Testis (tissue), 2 donors: ENCODE measurements around the gene EFNB2.

Experiments used
- CTCF ChIP-seq, 3 experiments: fragments of 450-650 bp in 2 of 3; fragments of 200-600 bp in 1 of 3; sonication (generic) in 1 of 3; IDR thresholded peaks; one replicate each; pipeline ENCODE4 v1.5.1; 2016 to 2019; ENCODE audit warnings: antibody characterized with exemption in 3 of 3, mild to moderate bottlenecking in 2 of 3, moderate library complexity in 1 of 3
- POLR2A ChIP-seq: fragments of 450-650 bp; IDR thresholded peaks from one replicate; pipeline ENCODE4 v1.6.1; 2017; ENCODE audit warnings: antibody characterized with exemption, mild to moderate bottlenecking, moderate library complexity

GRCh38 chr13:106473154-106473553 is 62.3 kb downstream of the EFNB2 start:
- no peak for TF ChIP-seq CTCF (IDR thresholded peaks at IDR 0.05)
- no peak for TF ChIP-seq POLR2A
